Adipocyte (in vitro differentiated cells): ENCODE results near the gene TENM3.

Experiments used
- DNase-seq: peaks from one replicate; pipeline ENCODE4 v3.0.0-alpha.2; 2015; ENCODE audit warnings: low read depth
- H3K27me3 ChIP-seq: replicated peaks from 2 replicates; pipeline ENCODE4 v1.7.0; 2013; ENCODE audit warnings: mild to moderate bottlenecking, low read length, moderate library complexity; ENCODE audit not compliant: control insufficient read depth, insufficient read depth
- H3K36me3 ChIP-seq: 2 replicates; pipeline ENCODE4 v1.7.0; 2013; ENCODE audit warnings: low read length, mild to moderate bottlenecking, moderate library complexity; ENCODE audit not compliant: control insufficient read depth, insufficient read depth, severe bottlenecking
- H3K4me1 ChIP-seq: 2 replicates; pipeline ENCODE4 v1.7.0; 2013; ENCODE audit warnings: mild to moderate bottlenecking, low read length, moderate library complexity; ENCODE audit not compliant: control insufficient read depth, insufficient read depth
- H3K4me3 ChIP-seq: 2 replicates; pipeline ENCODE4 v1.7.0; 2013; ENCODE audit warnings: mild to moderate bottlenecking, low read length, moderate library complexity
- H3K9ac ChIP-seq: 2 replicates; pipeline ENCODE4 v1.7.0; 2013; ENCODE audit warnings: mild to moderate bottlenecking, low read length, moderate library complexity
- H3K9me3 ChIP-seq: 2 replicates; pipeline ENCODE4 v1.7.0; 2013; ENCODE audit warnings: mild to moderate bottlenecking, low read length, moderate library complexity; ENCODE audit not compliant: control insufficient read depth

TENM3 gene

DNA sequence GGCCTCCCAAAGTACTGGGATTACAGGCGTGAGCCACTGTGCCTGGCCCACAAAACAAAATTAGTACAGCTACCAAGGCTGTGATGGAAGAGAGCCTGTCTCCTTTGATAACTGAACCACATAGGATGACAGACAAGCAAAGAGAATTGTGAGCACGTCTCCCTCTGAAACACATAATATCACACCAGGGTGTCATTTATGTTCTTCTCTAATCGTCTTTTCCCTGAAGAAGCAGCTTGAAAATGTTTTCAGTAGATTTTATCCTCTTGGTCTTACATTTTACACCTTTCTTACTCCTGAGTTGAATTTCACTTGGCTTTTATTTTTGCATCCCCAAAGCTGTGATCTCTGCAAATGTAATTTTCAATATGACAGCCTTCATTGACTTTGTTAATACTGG lies 67.8 kb downstream of the TENM3 start:
- H3K27me3 ChIP-seq, result no peaks in the 10 kb centered on the region
- no peak overlapping the region for H3K4me3 ChIP-seq

DNA sequence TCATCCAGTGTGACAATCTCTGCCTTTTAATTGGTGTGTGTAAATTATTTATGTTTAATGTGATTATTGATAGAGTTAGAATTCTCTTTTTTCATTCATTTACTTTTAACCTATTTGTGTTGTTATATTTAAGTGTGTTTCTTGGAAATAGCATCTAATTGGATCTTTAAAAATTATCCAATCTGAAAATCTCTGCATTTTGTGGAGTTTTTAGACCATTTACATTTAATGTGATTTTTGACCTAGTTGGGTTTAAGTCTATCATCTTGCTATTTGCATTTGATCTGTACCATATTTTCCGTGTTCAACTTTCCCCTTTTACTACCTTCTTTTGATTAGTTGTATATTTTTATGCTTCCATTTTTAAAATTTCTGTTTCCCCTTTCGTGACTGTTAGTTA lies 71.3 kb downstream of the TENM3 start:
- Histone ChIP-seq H3K9ac (no peak overlapping the region), H3K27me3 (no peaks in the 10 kb centered on the region), H3K4me3 (peak overlapping the region; percentile 15)

More for the DNA sequence above, 67.8 kb downstream of the TENM3 start:
- Histone ChIP-seq H3K36me3 (peaks cover 3% of the 10 kb centered on the region), H3K4me1 (peaks cover 18% of the 10 kb centered on the region), H3K9ac (no peak overlapping the region), H3K9me3 (peaks cover 16% of the 10 kb centered on the region)
- no peak for DNase-seq

DNA sequence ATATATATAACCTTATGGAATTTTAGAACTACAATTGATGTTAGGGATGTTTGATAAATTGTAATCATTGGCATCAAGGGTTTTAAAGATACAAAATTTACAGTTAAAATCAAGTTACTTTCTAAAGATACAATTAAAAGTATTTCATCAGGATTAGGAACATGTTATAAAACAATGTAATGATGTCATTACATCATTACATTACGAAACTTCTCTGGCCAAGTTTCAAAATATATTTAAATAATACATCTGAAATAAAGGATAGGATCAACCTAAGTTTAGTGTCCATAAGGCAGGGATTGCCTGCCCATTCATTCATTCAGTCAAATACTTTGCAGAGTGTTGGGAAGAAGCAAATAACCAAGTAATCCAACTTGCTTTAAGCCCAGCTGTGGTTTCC lies 75.1 kb downstream of the TENM3 start:
- H3K36me3 ChIP-seq, result peaks cover 3% of the 10 kb centered on the region
- peak; percentile 64 for DNase-seq
- no peaks in the 10 kb centered on the region for H3K27me3 ChIP-seq
- H3K4me1 ChIP-seq, result no peaks in the 10 kb centered on the region
- H3K4me3 ChIP-seq, result no peak overlapping the region
- no peak overlapping the region for H3K9ac ChIP-seq
- peaks cover 16% of the 10 kb centered on the region for H3K9me3 ChIP-seq

More for the DNA sequence above, 71.3 kb downstream of the TENM3 start:
- Histone ChIP-seq H3K36me3 (peaks cover 3% of the 10 kb centered on the region), H3K4me1 (no peaks in the 10 kb centered on the region), H3K9me3 (peaks cover 16% of the 10 kb centered on the region)
- DNase-seq, result no peak

DNA sequence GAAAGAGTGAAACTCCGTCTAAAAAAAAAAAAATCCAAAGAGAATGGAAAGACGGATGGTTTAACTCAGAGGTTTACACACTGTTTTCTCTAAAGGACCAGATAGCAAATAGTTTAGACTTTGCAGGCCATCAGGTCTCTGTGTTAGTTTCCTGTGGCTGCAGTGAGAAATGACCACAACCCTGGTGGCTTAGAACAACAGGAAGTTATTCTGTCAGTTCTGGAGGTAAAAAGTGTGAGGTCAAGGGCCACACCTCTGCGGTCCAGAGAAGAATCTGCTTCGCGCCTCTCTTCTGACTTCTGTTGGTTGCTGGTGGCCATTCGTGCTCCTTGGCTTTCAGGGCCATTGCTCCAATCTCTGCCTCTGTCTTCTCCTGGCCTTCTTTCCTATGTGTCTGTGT lies 76.9 kb downstream of the TENM3 start:
- no peak for DNase-seq
- Histone ChIP-seq H3K9ac (no peak overlapping the region), H3K4me1 (peaks cover 3% of the 10 kb centered on the region), H3K4me3 (no peak overlapping the region), H3K36me3 (no peaks in the 10 kb centered on the region), H3K27me3 (no peaks in the 10 kb centered on the region), H3K9me3 (peaks cover 6% of the 10 kb centered on the region)

DNA sequence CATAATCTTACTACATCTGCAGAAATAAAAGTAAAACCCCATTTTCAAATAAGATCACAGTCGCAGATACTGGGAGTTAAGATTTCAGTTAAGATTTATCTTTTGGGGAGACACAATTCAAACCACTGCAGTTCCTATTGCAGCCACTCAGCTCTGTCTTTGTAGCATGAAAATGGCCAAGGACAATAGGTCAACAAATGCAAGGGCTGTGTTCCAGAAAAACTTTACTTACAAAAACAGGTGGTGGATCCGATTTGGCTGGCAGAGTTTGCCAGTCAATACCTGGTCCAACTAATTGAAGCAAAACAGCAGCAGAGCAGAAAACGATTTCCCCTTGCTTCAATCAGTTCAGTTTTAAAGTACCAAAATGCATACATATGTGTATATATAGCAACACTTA lies 77.4 kb downstream of the TENM3 start:
- Histone ChIP-seq H3K36me3 (no peaks in the 10 kb centered on the region), H3K9me3 (peaks cover 1% of the 10 kb centered on the region), H3K27me3 (no peaks in the 10 kb centered on the region), H3K4me3 (no peak overlapping the region), H3K9ac (no peak overlapping the region), H3K4me1 (peaks cover 5% of the 10 kb centered on the region)
- no peak for DNase-seq

DNA sequence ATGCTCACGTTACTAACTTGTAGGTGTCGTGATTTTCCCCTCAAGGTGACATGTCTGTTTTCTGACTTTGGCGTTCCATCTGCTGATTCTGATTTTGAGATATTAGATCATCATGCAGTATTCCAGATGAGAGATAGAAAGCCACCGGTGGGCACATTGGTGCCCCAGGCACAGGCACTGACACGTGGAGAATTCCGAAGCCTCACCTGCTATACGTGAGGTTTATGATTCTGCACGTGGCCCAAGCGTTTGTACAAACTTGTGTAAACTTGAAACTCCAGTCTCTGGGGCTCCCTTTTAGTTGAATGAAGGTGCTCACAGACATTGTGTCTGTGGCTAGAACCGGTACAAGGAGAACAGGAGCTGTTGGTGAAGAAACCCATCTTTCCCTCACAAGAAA lies 81.1 kb downstream of the TENM3 start:
- DNase-seq, result no peak
- H3K27me3 ChIP-seq, result no peaks in the 10 kb centered on the region
- H3K9me3 ChIP-seq, result no peaks in the 10 kb centered on the region
- no peak overlapping the region for H3K9ac ChIP-seq
- no peak overlapping the region for H3K4me3 ChIP-seq
- no peaks in the 10 kb centered on the region for H3K36me3 ChIP-seq
- peaks cover 8% of the 10 kb centered on the region for H3K4me1 ChIP-seq

DNA sequence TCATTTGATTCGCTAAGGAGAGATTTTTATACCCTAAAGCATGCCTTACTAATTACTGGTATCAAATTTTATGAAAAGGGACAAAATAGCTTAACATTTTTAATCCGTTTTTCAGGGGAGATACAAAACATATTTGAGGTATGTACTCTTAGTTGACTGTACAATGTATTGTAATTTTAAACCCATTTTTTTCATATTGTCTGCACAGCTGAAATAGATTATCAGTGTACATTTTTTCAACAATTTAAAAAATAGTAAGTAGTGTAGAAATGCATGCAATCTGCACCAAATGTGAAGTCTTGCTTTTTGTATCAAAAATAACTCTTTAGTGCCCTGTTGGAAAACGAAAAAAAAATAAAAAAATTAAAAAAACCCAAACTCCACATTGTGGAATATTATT lies 82.2 kb downstream of the TENM3 start:
- H3K9ac ChIP-seq, result no peak overlapping the region
- peaks cover 8% of the 10 kb centered on the region for H3K4me1 ChIP-seq
- no peaks in the 10 kb centered on the region for H3K36me3 ChIP-seq
- H3K27me3 ChIP-seq, result no peaks in the 10 kb centered on the region
- DNase-seq, result peak; percentile 67
- no peaks in the 10 kb centered on the region for H3K9me3 ChIP-seq
- peak overlapping the region; percentile 67 for H3K4me3 ChIP-seq

DNA sequence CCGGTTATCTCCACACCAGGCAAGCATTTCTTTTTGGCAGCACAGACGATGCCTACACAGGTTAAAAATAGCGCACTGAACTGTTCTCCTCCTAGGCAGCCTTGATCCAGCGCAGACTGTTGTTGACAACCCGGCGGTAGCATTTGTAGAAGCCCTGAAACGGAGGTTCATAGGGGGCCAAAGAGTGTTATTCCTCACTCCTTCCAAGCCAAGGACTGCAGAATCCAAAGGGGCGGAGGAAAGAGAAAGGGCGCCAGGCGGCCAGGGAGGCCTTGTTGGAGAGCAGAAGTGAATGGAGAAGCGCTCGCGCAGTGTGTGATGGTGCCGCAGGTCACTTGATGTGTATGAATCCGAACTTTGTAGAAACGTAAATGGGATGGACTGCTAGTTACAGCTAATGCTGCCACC lies 82.7 kb downstream of the TENM3 start:
- peaks cover 8% of the 10 kb centered on the region for H3K4me1 ChIP-seq
- no peaks in the 10 kb centered on the region for H3K27me3 ChIP-seq
- H3K4me3 ChIP-seq, result peak overlapping the region; percentile 67
- no peaks in the 10 kb centered on the region for H3K36me3 ChIP-seq
- H3K9me3 ChIP-seq, result no peaks in the 10 kb centered on the region
- H3K9ac ChIP-seq, result no peak overlapping the region
- no peak for DNase-seq

DNA sequence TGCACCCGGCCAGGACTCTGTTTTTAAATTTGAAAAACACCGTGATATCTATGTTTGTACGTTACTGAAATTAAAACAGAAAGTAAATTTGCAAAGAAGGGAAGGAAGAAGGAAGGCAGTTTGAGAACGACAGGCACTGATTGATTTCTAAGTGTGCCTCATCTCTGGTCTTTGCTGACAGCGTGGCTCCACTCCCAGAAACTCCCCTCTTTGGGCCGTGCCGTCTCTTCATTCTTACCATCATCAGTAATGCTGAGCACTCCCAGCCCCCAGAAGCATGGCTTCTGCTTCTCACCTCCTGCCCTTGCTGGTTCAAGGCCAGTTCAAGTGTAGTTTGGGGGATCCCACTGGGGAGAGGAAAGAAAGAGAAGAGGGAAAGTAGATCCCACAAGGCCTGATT lies 85.3 kb downstream of the TENM3 start:
- Histone ChIP-seq H3K36me3 (no peaks in the 10 kb centered on the region), H3K9me3 (no peaks in the 10 kb centered on the region), H3K4me3 (no peak overlapping the region), H3K27me3 (no peaks in the 10 kb centered on the region), H3K4me1 (peaks cover 8% of the 10 kb centered on the region), H3K9ac (no peak overlapping the region)
- no peak for DNase-seq

DNA sequence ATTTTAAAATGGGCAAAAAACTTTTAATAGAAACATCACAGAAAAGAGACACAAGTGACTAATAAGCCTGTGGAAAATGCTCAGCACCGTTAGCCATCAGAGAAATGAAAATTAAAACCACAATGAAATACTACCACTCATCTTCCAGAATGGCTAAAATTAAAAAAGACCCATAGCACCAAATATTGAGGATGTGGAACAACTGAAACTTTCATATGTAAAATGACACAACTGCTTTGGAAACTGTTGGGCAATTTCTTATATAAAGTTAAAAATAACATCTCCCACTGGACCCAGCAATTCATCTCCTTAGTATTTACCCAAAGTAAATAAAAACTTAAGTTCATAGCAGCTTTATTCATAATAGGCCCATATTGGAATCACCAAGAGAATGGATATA lies 94.2 kb downstream of the TENM3 start:
- H3K4me1 ChIP-seq, result peaks cover 19% of the 10 kb centered on the region
- no peak overlapping the region for H3K9ac ChIP-seq
- H3K9me3 ChIP-seq, result no peaks in the 10 kb centered on the region
- no peak overlapping the region for H3K4me3 ChIP-seq
- no peaks in the 10 kb centered on the region for H3K27me3 ChIP-seq
- DNase-seq, result peak; percentile 66
- H3K36me3 ChIP-seq, result no peaks in the 10 kb centered on the region

DNA sequence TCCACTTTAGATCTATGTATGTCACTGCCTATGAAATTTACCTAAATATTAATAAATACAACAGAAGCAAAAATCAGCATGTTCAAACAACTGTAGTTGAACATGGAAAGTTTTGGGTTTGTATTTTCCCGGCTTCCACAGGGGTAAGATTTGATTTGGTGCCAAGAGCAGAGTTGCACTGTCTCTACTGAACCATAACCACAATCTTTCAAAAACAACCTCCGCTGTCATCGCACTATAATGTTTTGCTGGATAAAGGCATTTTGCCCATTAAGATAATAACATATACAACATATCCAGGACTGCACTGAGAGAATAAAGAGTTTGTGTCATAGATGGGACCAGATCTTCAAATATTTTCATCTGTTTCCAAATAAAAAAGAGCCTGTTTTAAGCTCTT lies 94.9 kb downstream of the TENM3 start:
- H3K4me1 ChIP-seq, result peaks cover 19% of the 10 kb centered on the region
- H3K27me3 ChIP-seq, result no peaks in the 10 kb centered on the region
- H3K9me3 ChIP-seq, result no peaks in the 10 kb centered on the region
- peak; percentile 43 for DNase-seq
- no peak overlapping the region for H3K4me3 ChIP-seq
- H3K36me3 ChIP-seq, result no peaks in the 10 kb centered on the region
- H3K9ac ChIP-seq, result no peak overlapping the region

DNA sequence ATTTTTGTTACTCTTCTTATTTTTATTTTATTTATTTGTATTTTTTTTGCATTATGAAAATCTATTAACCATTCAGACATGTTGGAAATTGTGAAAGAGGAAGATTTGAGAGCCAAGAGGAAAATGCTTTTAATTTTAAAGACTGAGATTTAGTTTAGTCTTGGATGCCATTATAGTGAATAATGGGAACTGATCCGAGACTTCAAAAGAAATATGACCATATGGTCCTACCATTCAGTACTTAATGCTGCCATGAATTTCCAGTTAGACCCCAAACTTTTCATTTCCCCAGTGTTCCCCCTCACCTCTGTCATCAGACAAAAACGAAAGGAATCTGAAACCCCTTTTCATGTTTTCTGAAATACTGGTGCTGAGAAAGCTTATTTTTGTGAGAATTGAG lies 95.5 kb downstream of the TENM3 start:
- Histone ChIP-seq H3K4me3 (no peak overlapping the region), H3K4me1 (peaks cover 19% of the 10 kb centered on the region), H3K36me3 (no peaks in the 10 kb centered on the region), H3K27me3 (no peaks in the 10 kb centered on the region), H3K9me3 (no peaks in the 10 kb centered on the region), H3K9ac (no peak overlapping the region)
- DNase-seq, result peak; percentile 75
